Gastroesophageal sphincter (tissue), 4 donors: ENCODE data around the gene SAPCD1. TPM values are rescaled to one million over a fixed set of nuclear protein-coding genes. Genes with fewer than 3 reads are reported as not detected.

Experiments
- ATAC-seq: fragments of 150-250 bp; one replicate; pipeline ENCODE4 v1.9.1; 2016; ENCODE audit warnings: mild to moderate bottlenecking, moderate library complexity
- H3K27ac ChIP-seq, 4 donors: fragments of 200-600 bp; sonication (generic) in 3 of 4; 1 replicate in 3 of 4; 2 replicates in 1 of 4; pipeline ENCODE4 v1.5.1; 2016 to 2019
- H3K27me3 ChIP-seq: fragments of 200-600 bp; sonication (generic); one replicate; pipeline ENCODE4 v1.5.1; 2019
- H3K36me3 ChIP-seq, 2 donors: fragments of 200-600 bp; sonication (generic); one replicate each; pipeline ENCODE4 v1.5.1; 2019; ENCODE audit warnings: control low read depth in 1 of 2
- H3K4me1 ChIP-seq, 3 donors: fragments of 200-600 bp; sonication (generic); 1 replicate in 2 of 3; 2 replicates in 1 of 3; pipeline ENCODE4 v1.5.1; 2016 to 2019; ENCODE audit warnings: control low read depth in 2 of 3
- H3K4me3 ChIP-seq, 2 donors: fragments of 200-600 bp; sonication (generic); one replicate each; pipeline ENCODE4 v1.5.1; 2019; ENCODE audit warnings: mild to moderate bottlenecking in 1 of 2, moderate library complexity in 1 of 2
- H3K9me3 ChIP-seq, 3 donors: fragments of 200-600 bp; sonication (generic); one replicate each; pipeline ENCODE4 v1.5.1; 2017 to 2019; ENCODE audit warnings: control low read depth in 2 of 3
- EP300 ChIP-seq: sonication (generic); formaldehyde crosslinking; IDR thresholded peaks from one replicate; pipeline ENCODE4 v1.6.1; 2017; ENCODE audit warnings: antibody characterized with exemption, mild to moderate bottlenecking
- POLR2A ChIP-seq, 2 donors: fragments of 450-650 bp; IDR thresholded peaks; one replicate each; pipeline ENCODE4 v1.6.1; 2017; ENCODE audit warnings: antibody characterized with exemption in 2 of 2, mild to moderate bottlenecking in 2 of 2, moderate library complexity in 1 of 2
- POLR2AphosphoS5 ChIP-seq: sonication (generic); formaldehyde crosslinking; IDR thresholded peaks from one replicate; pipeline ENCODE4 v1.6.1; 2017; ENCODE audit warnings: antibody characterized with exemption
- WGBS, 2 donors: methylation state at CpG; one replicate each; pipeline ENCODE4 v1.1.5; 2018; ENCODE audit warnings: low coverage in 1 of 2; 5-methylcytosine and 5-hydroxymethylcytosine counted together
- total RNA-seq, 4 donors: library from RNA; depleted of rRNA; stranded (reverse); fragments of >200 nt; gene quantifications; one replicate each; pipeline ENCODE4 v1.1.0, GENCODE V29; 2016
- TF ChIP-seq, protein P1 (sequence below), 4 experiments: fragments of 200-600 bp in 2 of 4; fragments of 450-650 bp in 2 of 4; sonication (generic) in 1 of 4; IDR thresholded peaks; one replicate each; pipeline ENCODE4 v1.5.1; 2017 to 2019; ENCODE audit warnings: antibody characterized with exemption in 4 of 4, mild to moderate bottlenecking in 2 of 4, moderate library complexity in 2 of 4

SAPCD1 gene
- total RNA-seq, 4 donors from 2014 or later: 0.93 to 1.1 TPM; not detected in 2

DNA sequence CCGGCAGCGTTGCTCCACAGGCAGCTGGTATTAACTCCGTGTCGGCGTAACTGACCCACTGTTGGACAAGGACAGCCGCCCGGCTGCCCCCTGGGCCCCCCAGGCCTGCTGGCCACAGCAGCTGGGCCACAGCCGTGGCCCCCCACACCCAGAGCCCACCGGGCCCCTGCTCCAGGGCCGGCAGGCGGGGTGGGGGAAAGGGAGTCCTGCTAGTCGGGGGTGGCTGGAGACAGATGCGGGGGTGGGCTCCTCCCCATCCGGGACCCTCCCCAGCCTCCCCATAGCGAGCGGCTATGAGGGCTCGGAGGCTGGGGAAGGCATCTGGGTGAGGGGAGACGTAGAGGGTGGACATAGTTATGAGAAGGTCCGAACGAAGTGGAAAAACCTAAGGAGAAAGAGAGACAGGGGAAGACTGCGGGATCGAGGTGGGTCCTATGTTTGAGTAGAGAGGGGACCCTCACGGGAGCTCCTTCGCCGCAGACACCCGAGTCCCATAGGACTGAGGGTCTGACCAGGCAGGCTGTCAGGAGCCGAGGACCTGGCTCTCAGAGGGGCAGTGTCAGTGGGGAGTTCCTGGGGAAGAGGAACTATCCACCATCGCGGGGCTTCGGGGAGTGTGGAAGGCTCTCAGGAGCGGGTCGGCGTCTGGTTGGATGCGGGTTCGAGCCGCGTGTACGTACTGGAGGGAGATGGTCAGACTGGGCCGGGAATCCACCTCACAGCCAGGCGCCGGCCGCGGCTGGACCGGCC is 32.6 kb downstream of the SAPCD1 start:
- WGBS, 2 donors: 0% methylated on average over 11 to 12 of the region's 44 CpGs
- no peaks in the 10 kb centered on the region for H3K27me3 ChIP-seq
- peaks cover 0 to 39% of the 10 kb centered on the region in 2 donors for H3K36me3 ChIP-seq
- H3K27ac ChIP-seq: peak overlapping the region; percentile 65 to 97 (median 96)
- H3K9me3 ChIP-seq: no peaks in the 10 kb centered on the region
- peak overlapping the region; percentile 63 to 66 for H3K4me3 ChIP-seq
- peaks cover 0 to 22% (median 12%) of the 10 kb centered on the region in 3 donors for H3K4me1 ChIP-seq
- ATAC-seq: no peak
- TF ChIP-seq, protein P1, sequence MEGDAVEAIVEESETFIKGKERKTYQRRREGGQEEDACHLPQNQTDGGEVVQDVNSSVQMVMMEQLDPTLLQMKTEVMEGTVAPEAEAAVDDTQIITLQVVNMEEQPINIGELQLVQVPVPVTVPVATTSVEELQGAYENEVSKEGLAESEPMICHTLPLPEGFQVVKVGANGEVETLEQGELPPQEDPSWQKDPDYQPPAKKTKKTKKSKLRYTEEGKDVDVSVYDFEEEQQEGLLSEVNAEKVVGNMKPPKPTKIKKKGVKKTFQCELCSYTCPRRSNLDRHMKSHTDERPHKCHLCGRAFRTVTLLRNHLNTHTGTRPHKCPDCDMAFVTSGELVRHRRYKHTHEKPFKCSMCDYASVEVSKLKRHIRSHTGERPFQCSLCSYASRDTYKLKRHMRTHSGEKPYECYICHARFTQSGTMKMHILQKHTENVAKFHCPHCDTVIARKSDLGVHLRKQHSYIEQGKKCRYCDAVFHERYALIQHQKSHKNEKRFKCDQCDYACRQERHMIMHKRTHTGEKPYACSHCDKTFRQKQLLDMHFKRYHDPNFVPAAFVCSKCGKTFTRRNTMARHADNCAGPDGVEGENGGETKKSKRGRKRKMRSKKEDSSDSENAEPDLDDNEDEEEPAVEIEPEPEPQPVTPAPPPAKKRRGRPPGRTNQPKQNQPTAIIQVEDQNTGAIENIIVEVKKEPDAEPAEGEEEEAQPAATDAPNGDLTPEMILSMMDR (IDR thresholded peaks at IDR 0.05): no peak
- peak in 1 of 2 donors; percentile 28 for TF ChIP-seq POLR2A (IDR thresholded peaks at IDR 0.05)

DNA sequence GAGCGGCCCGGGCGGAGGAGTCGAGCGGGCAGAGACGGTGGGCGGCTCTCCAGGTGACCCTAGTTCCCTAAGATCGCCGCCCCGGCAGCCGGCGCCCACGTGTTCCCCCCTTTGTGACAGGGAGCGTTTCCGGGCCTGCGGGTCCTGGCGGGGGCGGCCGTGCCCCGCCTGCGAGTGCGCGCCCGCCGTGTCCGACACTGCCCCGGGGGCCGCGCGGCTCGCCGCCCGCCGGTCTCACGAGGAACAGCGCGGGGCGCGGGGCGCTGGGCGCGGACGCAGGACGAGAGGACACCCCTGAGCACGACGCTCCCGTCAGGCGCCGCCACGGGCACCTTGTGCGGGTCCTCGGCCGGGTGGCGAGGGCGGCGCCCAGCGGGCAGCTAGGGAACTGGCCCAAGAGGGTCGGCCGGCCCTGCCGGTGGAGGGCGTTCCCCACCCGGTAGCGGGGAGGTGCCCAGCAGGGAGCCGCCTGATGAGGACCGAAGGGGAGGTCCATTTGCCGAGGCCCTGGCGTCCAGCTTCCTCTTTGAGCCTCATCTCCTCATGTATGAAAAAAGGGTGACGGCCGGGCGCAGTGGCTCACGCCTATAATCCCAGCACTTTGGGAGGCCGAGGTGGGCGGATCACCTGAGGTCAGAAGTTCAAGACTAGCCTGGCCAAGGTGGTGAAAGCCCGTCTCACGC is 33.3 kb downstream of the SAPCD1 start, which contains the start of gene VARS1:
VARS1 (minus strand) TSS at position 137 of the 683 bp plus-strand sequence. CDS start 535 bp downstream, outside the sequence.
- peak; percentile 98 for ATAC-seq

DNA sequence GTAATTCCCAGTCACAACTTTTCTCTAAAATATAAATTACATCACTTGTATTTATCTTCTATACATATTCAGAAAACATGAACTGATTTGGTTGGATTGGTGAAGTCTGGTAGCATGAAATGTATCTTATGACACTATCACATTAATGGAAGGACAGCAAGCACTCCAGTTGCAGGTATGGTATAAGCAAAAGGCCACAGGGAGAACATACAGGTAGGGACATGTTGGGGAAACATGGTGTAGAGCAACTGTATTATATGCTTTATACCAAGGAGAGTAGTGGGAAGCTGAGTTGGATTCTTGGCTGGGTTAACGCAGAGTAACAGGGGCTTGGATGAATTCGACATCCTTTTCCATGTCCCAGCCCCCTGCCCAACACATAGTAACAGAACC is 34.5 kb downstream of the SAPCD1 start:
- WGBS, 2 donors: 83% methylated on average over 2 of the region's 2 CpGs; no CpG with 5 or more reads in 1 of the 2 donors
- TF ChIP-seq EP300 (no peak), POLR2AphosphoS5 (no peak), POLR2A (IDR thresholded peaks at IDR 0.05) (no peak)
- TF ChIP-seq, protein P1 (IDR thresholded peaks at IDR 0.05): no peak
- H3K27ac ChIP-seq: peak overlapping the region in 3 of 4 donors; percentile 41 to 97 (median 96)
- no peak for ATAC-seq
- no peaks in the 10 kb centered on the region for H3K27me3 ChIP-seq
- peaks cover 0 to 30% of the 10 kb centered on the region in 2 donors for H3K36me3 ChIP-seq
- no peak overlapping the region for H3K4me3 ChIP-seq
- no peaks in the 10 kb centered on the region for H3K9me3 ChIP-seq
- H3K4me1 ChIP-seq: peaks cover 0 to 22% (median 12%) of the 10 kb centered on the region in 3 donors

More for the DNA sequence above, 33.3 kb downstream of the SAPCD1 start, which contains the start of gene VARS1:
- Histone ChIP-seq H3K9me3 (no peaks in the 10 kb centered on the region), H3K36me3 (peaks cover 0 to 34% of the 10 kb centered on the region in 2 donors), H3K27ac (peak within 1 kb of the TSS; percentile 65 to 97 (median 96)), H3K27me3 (no peaks in the 10 kb centered on the region), H3K4me3 (peak within 1 kb of the TSS; percentile 63 to 66), H3K4me1 (peaks cover 0 to 22% (median 12%) of the 10 kb centered on the region in 3 donors)
- TF ChIP-seq EP300: no peak
- TF ChIP-seq, protein P1 (IDR thresholded peaks at IDR 0.05): peak in 3 of 4 experiments; percentile 91 to 96 (median 96)
- TF ChIP-seq POLR2A (IDR thresholded peaks at IDR 0.05): peak; percentile 27 to 69
- peak; percentile 53 for TF ChIP-seq POLR2AphosphoS5
- 10% methylated on average over 2 of the region's 75 CpGs; no CpG with 5 or more reads in 1 of the 2 donors for WGBS, 2 donors

DNA sequence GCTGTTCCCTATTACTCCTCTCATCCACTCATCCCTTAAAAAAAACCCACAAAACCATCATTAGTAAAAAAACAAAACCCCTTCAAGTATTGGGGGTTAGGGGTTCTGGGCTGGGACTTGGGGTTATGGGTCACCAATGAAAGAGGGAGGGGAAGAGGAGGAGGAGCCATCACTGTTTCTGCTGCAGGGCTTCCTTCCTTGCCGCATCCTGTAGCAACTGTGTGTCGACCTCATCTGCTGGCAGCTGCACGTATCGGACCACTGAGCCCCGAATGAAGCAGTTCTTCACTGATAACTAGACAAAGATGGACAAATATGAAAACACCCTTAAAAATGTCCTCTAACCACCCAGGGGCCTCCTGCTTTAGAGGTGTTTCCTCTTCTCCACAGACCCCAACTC is 35.1 kb downstream of the SAPCD1 start:
- WGBS, 2 donors: 46 to 63% methylated on average over 4 to 5 of the region's 5 CpGs

More for the DNA sequence above, 35.1 kb downstream of the SAPCD1 start:
- Histone ChIP-seq H3K27ac (peak overlapping the region in 2 of 4 donors; percentile 2 to 97), H3K9me3 (no peaks in the 10 kb centered on the region), H3K4me1 (peaks cover 0 to 22% (median 12%) of the 10 kb centered on the region in 3 donors), H3K27me3 (no peaks in the 10 kb centered on the region), H3K36me3 (peaks cover 0 to 30% of the 10 kb centered on the region in 2 donors), H3K4me3 (no peak overlapping the region)
- ATAC-seq: no peak
- TF ChIP-seq POLR2AphosphoS5 (no peak), POLR2A (IDR thresholded peaks at IDR 0.05) (no peak), EP300 (no peak)
- TF ChIP-seq, protein P1 (IDR thresholded peaks at IDR 0.05): no peak
